Suprapubic skin (tissue), 3 donors: Measurements from ENCODE around the gene LMNTD2.

Experiments
- CTCF ChIP-seq, 2 donors: fragments of 200-600 bp in 1 of 2; fragments of 450-650 bp in 1 of 2; sonication (generic) in 1 of 2; IDR thresholded peaks; one replicate each; pipeline ENCODE4 v1.5.1; 2016 to 2019; ENCODE audit warnings: antibody characterized with exemption in 2 of 2, mild to moderate bottlenecking in 1 of 2, moderate library complexity in 1 of 2
- EP300 ChIP-seq: sonication (generic); formaldehyde crosslinking; IDR thresholded peaks from one replicate; pipeline ENCODE4 v1.6.1; 2017; ENCODE audit warnings: antibody characterized with exemption
- POLR2A ChIP-seq, 2 donors: fragments of 450-650 bp; IDR thresholded peaks; one replicate each; pipeline ENCODE4 v1.6.1; 2017; ENCODE audit warnings: antibody characterized with exemption in 2 of 2, mild to moderate bottlenecking in 2 of 2, moderate library complexity in 2 of 2

- TF ChIP-seq CTCF (IDR thresholded peaks at IDR 0.05) = no peak
- TF ChIP-seq POLR2A (IDR thresholded peaks at IDR 0.05) = no peak
- no peak for TF ChIP-seq EP300
These were observed 3.5 kb upstream of the LMNTD2 start for GRCh38 chr11:563812-564578.
